MCF 10A (cell line): ENCODE results near the gene ARVCF. TPM values are rescaled to one million over a fixed set of nuclear protein-coding genes. Genes with fewer than 3 reads are reported as not detected.

Experiments used
- Bru-seq: library from RNA; stranded (reverse); fragments of 400-500 nt; gene quantifications from one replicate; lab custom pipeline; 2021; lab: Mats Ljungman, UMichigan
- BruChase-seq, 2 experiments: library from RNA; stranded (reverse); fragments of 400-500 nt; gene quantifications; one replicate each; lab custom pipeline; 2021; lab: Mats Ljungman, UMichigan
- BruUV-seq: library from RNA; stranded (reverse); fragments of 400-500 nt; replicated peaks from 2 replicates; lab custom pipeline; 2021; lab: Mats Ljungman, UMichigan
- CTCF ChIA-PET: fragments of 300-600 bp; sonication (Branson Sonifier 250); formaldehyde crosslinking; extraction: SDS; loops from one replicate; lab custom pipeline; 2021; ENCODE audit warnings: antibody characterized with exemption, inconsistent platforms; lab: Yijun Ruan, JAX
- POLR2A ChIA-PET: fragments of 300-600, 350-650 bp; sonication (Branson Sonifier 250); formaldehyde crosslinking; extraction: SDS; loops from one replicate; lab custom pipeline; 2020; ENCODE audit warnings: antibody characterized with exemption, inconsistent platforms; lab: Yijun Ruan, JAX
- DNase-seq: peaks from one replicate; pipeline ENCODE4 v3.0.0-alpha.2; 2018; ENCODE audit not compliant: unreplicated experiment
- H3K27ac Mint-ChIP-seq: one replicate; pipeline ENCODE4 v1.8.0; 2022; ENCODE audit warnings: mild to moderate bottlenecking, low read depth, mixed read lengths; ENCODE audit not compliant: unreplicated experiment
- H3K27me3 Mint-ChIP-seq: one replicate; pipeline ENCODE4 v1.8.0; 2022; ENCODE audit warnings: mixed read lengths; ENCODE audit not compliant: insufficient read depth, unreplicated experiment
- H3K36me3 Mint-ChIP-seq: one replicate; pipeline ENCODE4 v1.8.0; 2022; ENCODE audit warnings: mild to moderate bottlenecking, moderate library complexity, mixed read lengths; ENCODE audit not compliant: insufficient read depth, unreplicated experiment
- H3K4me1 Mint-ChIP-seq: one replicate; pipeline ENCODE4 v1.8.0; 2022; ENCODE audit warnings: mixed read lengths; ENCODE audit not compliant: insufficient read depth, unreplicated experiment
- H3K4me3 Mint-ChIP-seq: one replicate; pipeline ENCODE4 v1.8.0; 2022; ENCODE audit warnings: mild to moderate bottlenecking, moderate library complexity, mixed read lengths; ENCODE audit not compliant: unreplicated experiment
- H3K9me3 Mint-ChIP-seq: one replicate; pipeline ENCODE4 v1.8.0; 2022; ENCODE audit warnings: mixed read lengths; ENCODE audit not compliant: unreplicated experiment
- intact Hi-C: fragments of 100-400 bp; cut with micrococcal nuclease; formaldehyde crosslinking; loops from 2 replicates; pipeline ENCODE4 v1.14.1; 2022
- long read RNA-seq: library from polyadenylated mRNA; stranded (forward); transcript quantifications from one replicate; pipeline ENCODE4 v2.0.0, GENCODE V29; 2022
- total RNA-seq: library from RNA; stranded (reverse); gene quantifications from 2 replicates; pipeline ENCODE4 v1.2.3, GENCODE V29; 2022
- TF ChIP-seq, protein P1 (sequence below): fragments of 200-600 bp; IDR thresholded peaks from one replicate; pipeline ENCODE4 v1.8.0; 2022; ENCODE audit warnings: antibody characterized with exemption, mild to moderate bottlenecking; ENCODE audit not compliant: unreplicated experiment

The ARVCF gene, protein sequence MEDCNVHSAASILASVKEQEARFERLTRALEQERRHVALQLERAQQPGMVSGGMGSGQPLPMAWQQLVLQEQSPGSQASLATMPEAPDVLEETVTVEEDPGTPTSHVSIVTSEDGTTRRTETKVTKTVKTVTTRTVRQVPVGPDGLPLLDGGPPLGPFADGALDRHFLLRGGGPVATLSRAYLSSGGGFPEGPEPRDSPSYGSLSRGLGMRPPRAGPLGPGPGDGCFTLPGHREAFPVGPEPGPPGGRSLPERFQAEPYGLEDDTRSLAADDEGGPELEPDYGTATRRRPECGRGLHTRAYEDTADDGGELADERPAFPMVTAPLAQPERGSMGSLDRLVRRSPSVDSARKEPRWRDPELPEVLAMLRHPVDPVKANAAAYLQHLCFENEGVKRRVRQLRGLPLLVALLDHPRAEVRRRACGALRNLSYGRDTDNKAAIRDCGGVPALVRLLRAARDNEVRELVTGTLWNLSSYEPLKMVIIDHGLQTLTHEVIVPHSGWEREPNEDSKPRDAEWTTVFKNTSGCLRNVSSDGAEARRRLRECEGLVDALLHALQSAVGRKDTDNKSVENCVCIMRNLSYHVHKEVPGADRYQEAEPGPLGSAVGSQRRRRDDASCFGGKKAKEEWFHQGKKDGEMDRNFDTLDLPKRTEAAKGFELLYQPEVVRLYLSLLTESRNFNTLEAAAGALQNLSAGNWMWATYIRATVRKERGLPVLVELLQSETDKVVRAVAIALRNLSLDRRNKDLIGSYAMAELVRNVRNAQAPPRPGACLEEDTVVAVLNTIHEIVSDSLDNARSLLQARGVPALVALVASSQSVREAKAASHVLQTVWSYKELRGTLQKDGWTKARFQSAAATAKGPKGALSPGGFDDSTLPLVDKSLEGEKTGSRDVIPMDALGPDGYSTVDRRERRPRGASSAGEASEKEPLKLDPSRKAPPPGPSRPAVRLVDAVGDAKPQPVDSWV
- total RNA-seq = 7.5 and 11.8 TPM in 2 replicates
- Bru-seq, nascent RNA = percentile 32 among the genes with signal in this experiment
- BruChase-seq, experiment 1, labeled RNA remaining after a 6-hour chase = percentile 30 among the genes with signal in this experiment
- percentile 36 among the genes with signal in this experiment for BruChase-seq, experiment 2, labeled RNA remaining after a 2-hour chase
- long read RNA-seq, partial matches to known transcripts = 0 of 6 reads
- long read RNA-seq, other reads (novel, unspliced or antisense) = 6 of 6 reads

GRCh38 chr22:20016734-20017621 is at the start of gene ARVCF:
Gene ARVCF, minus strand, starts transcription at chr22:20016823. Its CDS starts 26,029 bp downstream, at chr22:19990794.
- no peak within 1 kb of the TSS for H3K27ac Mint-ChIP-seq
- H3K9me3 Mint-ChIP-seq = no peaks in the 10 kb centered on the region
- peaks cover 7% of the 10 kb centered on the region for H3K36me3 Mint-ChIP-seq
- ChIA-PET CTCF (no interaction called here), POLR2A (interaction anchor here (0.6 kb wide), 1 partner anchor 37 kb away, joined by 4 read pairs; no protein-coding TSS in a partner anchor)
- H3K4me3 Mint-ChIP-seq = peak within 1 kb of the TSS; percentile 80
- H3K27me3 Mint-ChIP-seq = no peaks in the 10 kb centered on the region
- intact Hi-C loops = no loop called here
- peaks cover 11% of the 10 kb centered on the region for H3K4me1 Mint-ChIP-seq
- DNase-seq = peak; percentile 82
- TF ChIP-seq, protein P1, sequence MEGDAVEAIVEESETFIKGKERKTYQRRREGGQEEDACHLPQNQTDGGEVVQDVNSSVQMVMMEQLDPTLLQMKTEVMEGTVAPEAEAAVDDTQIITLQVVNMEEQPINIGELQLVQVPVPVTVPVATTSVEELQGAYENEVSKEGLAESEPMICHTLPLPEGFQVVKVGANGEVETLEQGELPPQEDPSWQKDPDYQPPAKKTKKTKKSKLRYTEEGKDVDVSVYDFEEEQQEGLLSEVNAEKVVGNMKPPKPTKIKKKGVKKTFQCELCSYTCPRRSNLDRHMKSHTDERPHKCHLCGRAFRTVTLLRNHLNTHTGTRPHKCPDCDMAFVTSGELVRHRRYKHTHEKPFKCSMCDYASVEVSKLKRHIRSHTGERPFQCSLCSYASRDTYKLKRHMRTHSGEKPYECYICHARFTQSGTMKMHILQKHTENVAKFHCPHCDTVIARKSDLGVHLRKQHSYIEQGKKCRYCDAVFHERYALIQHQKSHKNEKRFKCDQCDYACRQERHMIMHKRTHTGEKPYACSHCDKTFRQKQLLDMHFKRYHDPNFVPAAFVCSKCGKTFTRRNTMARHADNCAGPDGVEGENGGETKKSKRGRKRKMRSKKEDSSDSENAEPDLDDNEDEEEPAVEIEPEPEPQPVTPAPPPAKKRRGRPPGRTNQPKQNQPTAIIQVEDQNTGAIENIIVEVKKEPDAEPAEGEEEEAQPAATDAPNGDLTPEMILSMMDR = peak; percentile 12
- BruUV-seq = no TSS peak

DNA sequence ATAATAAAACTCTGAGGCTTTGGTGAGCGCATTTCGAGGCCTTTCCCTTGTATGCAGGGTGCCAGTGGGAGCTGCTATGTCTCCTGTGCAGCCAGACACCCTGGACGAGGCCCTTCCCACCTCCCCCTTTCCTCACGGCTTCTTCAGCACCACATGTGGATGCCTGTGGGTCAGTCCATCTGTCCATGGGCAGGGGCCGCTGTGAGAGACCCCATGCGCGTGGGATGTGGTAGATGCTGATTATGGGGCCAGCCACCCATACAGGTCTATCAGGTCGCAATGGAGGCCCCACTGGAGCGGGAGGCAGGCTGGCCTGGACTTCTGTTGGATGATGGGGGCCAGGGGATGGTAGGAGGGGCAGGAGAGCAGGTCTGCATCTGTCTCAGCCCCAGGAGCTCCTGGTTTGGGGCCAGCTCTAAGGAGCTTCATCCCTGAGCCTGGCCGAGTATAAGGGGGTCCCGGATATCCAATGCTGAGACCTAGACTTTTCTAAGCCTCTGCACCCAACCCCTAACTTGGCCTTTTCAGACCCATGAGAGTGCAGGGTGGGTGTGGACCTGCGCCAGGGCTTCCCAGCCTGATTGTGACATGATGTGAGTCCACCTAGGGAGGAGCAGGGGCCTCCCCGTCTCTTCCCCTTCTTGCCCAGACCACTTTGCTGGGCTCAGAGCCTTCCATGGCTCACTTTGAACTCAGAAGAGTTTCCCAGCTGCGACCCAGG is 49.4 kb upstream of the ARVCF start:
- Mint-ChIP-seq H3K27me3 (no peaks in the 10 kb centered on the region), H3K36me3 (no peaks in the 10 kb centered on the region), H3K4me3 (no peak overlapping the region), H3K9me3 (no peaks in the 10 kb centered on the region), H3K27ac (no peak overlapping the region), H3K4me1 (peaks cover 18% of the 10 kb centered on the region)
- DNase-seq = no peak
- TF ChIP-seq, protein P1 = no peak
- CTCF ChIA-PET = interaction anchor here (1.6 kb wide), 1 partner anchor 23 kb away, joined by 3 read pairs; no protein-coding TSS in a partner anchor
- intact Hi-C loops = no loop called here
- POLR2A ChIA-PET = interaction anchor here (0.7 kb wide), 1 partner anchor 26 kb away, joined by 4 read pairs; no protein-coding TSS in a partner anchor
- BruUV-seq = no TSS peak

DNA sequence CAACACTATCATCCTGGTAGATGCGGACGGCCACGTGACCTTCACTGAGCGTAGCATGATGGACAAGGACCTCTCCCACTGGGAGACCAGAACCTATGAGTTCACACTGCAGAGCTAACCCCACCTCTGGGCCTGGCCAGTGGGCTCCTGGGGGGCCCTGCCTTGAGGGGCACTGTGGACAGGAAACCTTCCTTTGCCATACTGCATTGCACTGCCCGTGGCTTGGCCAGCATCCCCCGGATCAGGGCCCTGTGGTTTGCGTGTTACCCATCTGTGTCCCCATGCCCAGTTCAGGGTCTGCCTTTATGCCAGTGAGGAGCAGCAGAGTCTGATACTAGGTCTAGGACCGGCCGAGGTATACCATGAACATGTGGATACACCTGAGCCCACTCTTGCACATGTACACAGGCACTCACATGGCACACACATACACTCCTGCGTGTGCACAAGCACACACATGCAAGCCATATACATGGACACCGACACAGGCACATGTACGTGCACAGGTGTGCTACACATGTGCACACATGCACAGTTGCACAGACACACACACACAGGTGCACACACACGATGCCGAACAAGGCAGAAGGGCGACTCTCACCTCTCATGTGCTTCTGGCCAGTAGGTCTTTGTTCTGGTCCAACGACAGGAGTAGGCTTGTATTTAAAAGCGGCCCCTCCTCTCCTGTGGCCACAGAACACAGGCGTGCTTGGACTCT is 48.1 kb upstream of the ARVCF start:
- TF ChIP-seq, protein P1 = no peak
- no peaks in the 10 kb centered on the region for H3K9me3 Mint-ChIP-seq
- intact Hi-C loops = no loop called here
- peaks cover 18% of the 10 kb centered on the region for H3K4me1 Mint-ChIP-seq
- no TSS peak for BruUV-seq
- no peak overlapping the region for H3K27ac Mint-ChIP-seq
- H3K36me3 Mint-ChIP-seq = no peaks in the 10 kb centered on the region
- H3K4me3 Mint-ChIP-seq = no peak overlapping the region
- no peak for DNase-seq
- CTCF ChIA-PET = no interaction called here
- no peaks in the 10 kb centered on the region for H3K27me3 Mint-ChIP-seq
- POLR2A ChIA-PET = no interaction called here
